Heart left ventricle (tissue), 16 donors: ENCODE results near the gene S100PBP. TPM values are rescaled to one million over a fixed set of nuclear protein-coding genes. Genes with fewer than 3 reads are reported as not detected.

Experiments used
- ATAC-seq, 4 donors: fragments of 200-7000 bp; cut with Tn5 transposase; one replicate each; pipeline ENCODE4 v1.9.1; 2020 to 2022; ENCODE audit warnings: moderate library complexity in 4 of 4, mild to moderate bottlenecking in 3 of 4, moderate number of reproducible peaks in 1 of 4
- DNase-seq, 5 donors: peaks; one replicate each; pipeline ENCODE4 v3.0.0-alpha.2; 2020
- H3K27ac ChIP-seq, 12 donors: fragments of 200-600 bp; sonication (generic) in 4 of 12; one replicate each; pipeline versions ENCODE4 v1.5.0 to v1.8.0; 2016 to 2022; ENCODE audit warnings: mild to moderate bottlenecking in 2 of 12
- H3K27me3 ChIP-seq, 9 donors: fragments of 200-600 bp; sonication (generic) in 2 of 9; one replicate each; pipeline versions ENCODE4 v1.5.1 to v1.8.0; 2016 to 2022; ENCODE audit warnings: mild to moderate bottlenecking in 3 of 9
- H3K36me3 ChIP-seq, 9 donors: fragments of 200-600 bp; sonication (generic) in 2 of 9; one replicate each; pipeline versions ENCODE4 v1.5.0 to v1.8.0; 2018 to 2022; ENCODE audit warnings: mild to moderate bottlenecking in 2 of 9
- H3K4me1 ChIP-seq, 12 donors: fragments of 200-600 bp; sonication (generic) in 4 of 12; one replicate each; pipeline versions ENCODE4 v1.5.0 to v1.8.0; 2016 to 2022; ENCODE audit warnings: mild to moderate bottlenecking in 3 of 12
- H3K4me3 ChIP-seq, 12 donors: fragments of 200-600 bp; sonication (generic) in 4 of 12; one replicate each; pipeline versions ENCODE4 v1.5.0 to v1.8.0; 2017 to 2022; ENCODE audit warnings: mild to moderate bottlenecking in 9 of 12, moderate library complexity in 4 of 12
- H3K9me3 ChIP-seq, 12 donors: fragments of 200-600 bp; sonication (generic) in 4 of 12; one replicate each; pipeline versions ENCODE4 v1.5.0 to v1.8.0; 2016 to 2022; ENCODE audit warnings: mild to moderate bottlenecking in 1 of 12
- POLR2A ChIP-seq, 2 donors: fragments of 450-650 bp; IDR thresholded peaks; one replicate each; pipeline ENCODE4 v1.6.1; 2017; ENCODE audit warnings: antibody characterized with exemption in 2 of 2, mild to moderate bottlenecking in 2 of 2, moderate library complexity in 2 of 2
- WGBS, 4 donors: extraction: QIAGEN DNeasy Blood & Tissue Kit in 2 of 4; methylation state at CpG; one replicate each; pipeline versions ENCODE4 v1.1.5 to v1.1.7; 2013 to 2018; 5-methylcytosine and 5-hydroxymethylcytosine counted together
- intact Hi-C, 10 donors: fragments of 100-400 bp; cut with DNase I; formaldehyde crosslinking; loops; one replicate each; pipeline versions ENCODE4 v1.11.1 to v1.14.2; 2022
- polyA plus RNA-seq, 2 donors: library from polyadenylated mRNA; stranded (reverse); fragments of 200-250 nt; gene quantifications; one replicate each; pipeline ENCODE4 v1.2.3, GENCODE V29; 2013
- total RNA-seq, 9 donors: library from RNA; depleted of rRNA in 2 of 9; stranded (reverse); fragments of >200 nt in 2 of 9; fragmentation: NEBNext Ultra II Directional in 3 of 9; extraction: Animal tissue kit (Norgen Biotek cat#: 25700) in 3 of 9; gene quantifications; one replicate each; pipeline versions ENCODE4 v1.1.0 to v1.2.4, GENCODE V29; 2016 to 2023
- TF ChIP-seq, protein P1 (sequence below), 12 donors: fragments of 200-600 bp; sonication (generic) in 4 of 12; IDR thresholded peaks; one replicate each; pipeline versions ENCODE4 v1.5.0 to v1.8.0; 2018 to 2022; ENCODE audit warnings: antibody characterized with exemption in 12 of 12, mild to moderate bottlenecking in 5 of 12
- donor health status: ischemic (EF 13 %, LVEDD 7.1; RV severe dilation, severe dysfunction).
- donor health status: healthy with polysubstance abuse.
- donor health status: DM: no; HTN: yes; CAD: no.
- donor health status: DM: no; HTN: no; CAD: no.
- donor health status: ischemic (EF 25% LVEDD 6.9; RV normal size, moderate dysfunction).
- donor health status: ischemic (EF 25% LVEDD 5.7; RV mildly dilated, moderate dysfunction).
- donor health status: healthy.
- donor health status: DM: yes; HTN: yes; CAD: no.
- donor health status: ischemic (EF 35%, LVEDD 5.7; RV mildly dilated, moderate dysfunction).
- donor health status: nonischemic (EF 11% LVEDD 7.7; RV severe dilation, severe dysfunction).
- donor health status: DM: yes; HTN: yes; CAD: no.
- donor health status: PGD.
- donor health status: ischemic (EF 29% LVEDD 5.4; RV normal size, mild dysfunction).
- donor health status: nonischemic (EF 23%, LVEDD 6.1; RV moderate dilation, normal function).

Gene S100PBP
- total and polyA plus RNA-seq, 11 donors: 5.8 to 21.2 (median 10.7) TPM

DNA sequence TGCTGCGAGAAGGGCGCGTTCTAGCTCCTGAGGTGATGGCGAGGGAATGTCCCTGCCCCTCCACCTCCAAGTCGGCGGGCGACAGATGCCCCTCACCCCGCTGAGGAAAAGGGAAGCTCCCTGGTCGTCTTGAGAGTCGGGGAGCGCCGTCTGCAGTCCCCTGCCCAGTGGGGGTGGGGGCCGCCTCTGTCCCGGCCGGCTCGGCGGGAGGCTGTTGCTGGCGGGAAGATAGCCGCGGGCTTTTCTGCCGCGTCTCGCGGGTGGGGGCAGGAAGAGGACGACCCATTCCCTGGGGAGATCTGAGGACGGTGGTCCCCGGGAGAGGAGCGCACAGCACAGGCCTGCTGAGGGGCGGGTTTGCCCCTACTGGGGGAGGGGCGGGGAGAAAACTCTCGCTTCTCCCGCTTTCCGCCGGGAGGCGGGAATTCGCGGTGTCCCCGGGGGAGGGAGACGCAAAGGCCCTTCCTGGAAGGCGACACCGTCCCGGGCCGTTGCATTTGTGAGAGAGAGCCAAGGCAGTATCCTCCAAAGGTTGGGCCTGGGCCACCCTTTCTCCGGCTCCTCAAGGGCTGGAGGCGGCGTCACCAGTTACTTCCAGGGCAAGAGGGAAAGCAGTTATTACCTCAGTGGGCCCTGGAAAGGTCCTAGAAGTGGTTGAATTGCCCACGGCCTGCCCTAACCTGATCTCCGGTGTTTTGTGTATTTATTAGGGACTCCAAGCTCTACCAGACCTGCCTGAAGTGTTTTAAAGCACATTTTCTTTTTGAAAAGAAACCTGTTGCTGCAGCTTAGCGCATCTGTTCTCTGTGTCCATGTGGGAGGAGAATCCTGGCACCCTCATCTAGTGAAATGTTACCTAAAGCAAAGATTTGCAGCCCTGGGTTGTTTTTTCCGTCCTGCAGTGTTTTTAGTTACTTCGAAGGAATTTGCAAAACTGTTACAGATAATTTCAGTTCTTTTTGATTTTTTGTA is 648 bp downstream of the S100PBP start:
- Histone ChIP-seq H3K27ac (peak overlapping the region; percentile 94 to 99 (median 98)), H3K36me3 (peaks cover 0 to 5% (median 0%) of the 10 kb centered on the region in 9 donors), H3K4me3 (peak overlapping the region; percentile 76 to 99 (median 88)), H3K4me1 (peaks cover 5 to 51% (median 29%) of the 10 kb centered on the region in 12 donors), H3K9me3 (no peaks in the 10 kb centered on the region), H3K27me3 (no peaks in the 10 kb centered on the region)
- 1 to 4% (median 1%) methylated on average over 20 to 51 of the region's 51 CpGs for WGBS, 4 donors
- intact Hi-C loops: loop anchor here in 5 of 10 donors (5.0 to 10.0 kb wide), 2 partner anchors 54 to 267 kb away; partner anchors contain the start of genes FNDC5 (in 5 of the 5) and AZIN2 (in 1 of the 5)
- TF ChIP-seq, protein P1, sequence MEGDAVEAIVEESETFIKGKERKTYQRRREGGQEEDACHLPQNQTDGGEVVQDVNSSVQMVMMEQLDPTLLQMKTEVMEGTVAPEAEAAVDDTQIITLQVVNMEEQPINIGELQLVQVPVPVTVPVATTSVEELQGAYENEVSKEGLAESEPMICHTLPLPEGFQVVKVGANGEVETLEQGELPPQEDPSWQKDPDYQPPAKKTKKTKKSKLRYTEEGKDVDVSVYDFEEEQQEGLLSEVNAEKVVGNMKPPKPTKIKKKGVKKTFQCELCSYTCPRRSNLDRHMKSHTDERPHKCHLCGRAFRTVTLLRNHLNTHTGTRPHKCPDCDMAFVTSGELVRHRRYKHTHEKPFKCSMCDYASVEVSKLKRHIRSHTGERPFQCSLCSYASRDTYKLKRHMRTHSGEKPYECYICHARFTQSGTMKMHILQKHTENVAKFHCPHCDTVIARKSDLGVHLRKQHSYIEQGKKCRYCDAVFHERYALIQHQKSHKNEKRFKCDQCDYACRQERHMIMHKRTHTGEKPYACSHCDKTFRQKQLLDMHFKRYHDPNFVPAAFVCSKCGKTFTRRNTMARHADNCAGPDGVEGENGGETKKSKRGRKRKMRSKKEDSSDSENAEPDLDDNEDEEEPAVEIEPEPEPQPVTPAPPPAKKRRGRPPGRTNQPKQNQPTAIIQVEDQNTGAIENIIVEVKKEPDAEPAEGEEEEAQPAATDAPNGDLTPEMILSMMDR (IDR thresholded peaks at IDR 0.05): peak in 1 of 12 donors; percentile 5
- no peak for TF ChIP-seq POLR2A (IDR thresholded peaks at IDR 0.05)
- peak; percentile 47 to 63 (median 60) for ATAC-seq
- DNase-seq: peak; percentile 85 to 89 (median 88)

DNA sequence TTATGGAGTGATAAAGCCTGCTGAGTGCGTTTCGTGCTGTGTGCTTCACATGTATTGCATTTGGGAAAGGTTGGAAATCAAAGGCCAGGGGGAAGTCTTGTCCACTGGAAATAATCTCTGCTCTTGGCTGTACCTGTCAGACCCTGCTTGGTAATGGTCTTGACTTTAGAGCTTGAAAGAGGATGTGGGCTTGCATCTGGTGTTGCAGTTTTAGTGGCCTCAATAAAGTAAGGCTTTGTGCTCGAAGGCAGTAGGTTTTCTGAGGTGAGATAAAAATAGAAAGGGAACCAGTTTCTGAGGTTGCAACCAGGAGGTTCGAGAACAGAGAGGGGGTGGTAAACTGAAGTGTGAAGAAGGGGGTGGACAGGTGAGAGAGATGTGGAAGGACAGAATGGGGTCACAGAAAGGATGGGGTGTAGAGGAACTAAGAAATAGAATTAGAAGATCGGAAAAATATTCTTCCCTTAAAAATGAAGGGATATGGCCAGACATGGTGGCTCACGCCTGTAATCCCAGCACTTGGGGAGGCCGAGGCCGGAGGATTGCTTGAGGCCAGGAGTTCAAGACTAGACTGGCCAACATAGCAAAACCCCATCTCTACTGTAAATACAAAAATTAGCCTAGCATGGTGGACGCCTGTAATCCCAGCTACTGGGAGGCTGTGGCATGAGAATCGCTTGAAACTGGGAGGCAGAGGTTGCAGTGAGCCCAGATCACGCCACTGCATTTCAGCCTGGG is 1.5 kb downstream of the S100PBP start:
- TF ChIP-seq, protein P1 (IDR thresholded peaks at IDR 0.05): no peak
- TF ChIP-seq POLR2A (IDR thresholded peaks at IDR 0.05): no peak
- peaks cover 5 to 44% (median 27%) of the 10 kb centered on the region in 12 donors for H3K4me1 ChIP-seq
- no peak for ATAC-seq
- no peaks in the 10 kb centered on the region for H3K27me3 ChIP-seq
- peak overlapping the region in 11 of 12 donors; percentile 95 to 99 (median 98) for H3K27ac ChIP-seq
- peaks cover 0 to 4% (median 0%) of the 10 kb centered on the region in 9 donors for H3K36me3 ChIP-seq
- H3K4me3 ChIP-seq: peak overlapping the region in 10 of 12 donors; percentile 76 to 99 (median 89)
- no peaks in the 10 kb centered on the region for H3K9me3 ChIP-seq
- DNase-seq: no peak
- 70 to 72% (median 70%) methylated on average over 11 of the region's 11 CpGs for WGBS, 4 donors
- intact Hi-C loops: loop anchor here in 5 of 10 donors (5.0 to 10.0 kb wide), 2 partner anchors 53 to 266 kb away; partner anchors contain the start of genes FNDC5 (in 5 of the 5) and AZIN2 (in 1 of the 5)

DNA sequence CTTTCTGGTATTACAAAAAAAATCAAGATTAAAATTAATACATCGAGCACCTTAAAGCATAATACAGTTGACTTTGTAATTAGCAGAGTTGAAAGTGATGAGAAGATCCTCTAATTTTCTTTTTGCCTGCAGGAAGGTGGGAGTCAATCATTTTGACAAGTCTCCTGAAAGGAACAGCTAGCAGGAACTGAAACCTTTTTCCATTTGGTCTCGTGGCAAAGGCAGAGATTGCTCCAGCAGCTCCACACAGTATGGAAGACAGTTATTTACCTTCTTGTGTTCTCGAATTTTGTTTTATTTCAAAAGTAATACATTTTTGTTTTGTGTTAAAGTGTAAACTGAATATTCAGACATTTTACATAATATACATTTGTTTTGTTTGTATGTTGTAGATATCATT is 7.7 kb downstream of the S100PBP start:
- H3K36me3 ChIP-seq: peaks cover 0 to 54% (median 49%) of the 10 kb centered on the region in 9 donors
- ATAC-seq: no peak
- no peaks in the 10 kb centered on the region for H3K4me1 ChIP-seq
- DNase-seq: no peak
- H3K27ac ChIP-seq: no peak overlapping the region
- H3K27me3 ChIP-seq: no peaks in the 10 kb centered on the region
- no peaks in the 10 kb centered on the region for H3K9me3 ChIP-seq
- H3K4me3 ChIP-seq: peak overlapping the region in 1 of 12 donors; percentile 1
- no peak for TF ChIP-seq POLR2A (IDR thresholded peaks at IDR 0.05)
- TF ChIP-seq, protein P1 (IDR thresholded peaks at IDR 0.05): no peak
- intact Hi-C loops: loop anchor here in 3 of 10 donors (5.0 kb wide), 3 partner anchors 37 to 262 kb away; partner anchors contain the start of gene FNDC5 (in 1 of the 3)
- 80 to 89% (median 87%) methylated on average over 3 of the region's 3 CpGs for WGBS, 4 donors
